Neural crest cell (in vitro differentiated cells): ENCODE data around the gene OGA. TPM values are rescaled to one million over a fixed set of nuclear protein-coding genes. Genes with fewer than 3 reads are reported as not detected.
"Not testable (repeated sequence)": the region's sequence is repeated elsewhere in the genome, so short reads cannot be mapped to it uniquely, and the experiment has no call there.

Experiments
- DNase-seq: peaks from one replicate; pipeline ENCODE4 v3.0.0; 2021; ENCODE audit warnings: low read depth, mixed read lengths, low spot score
- H3K27ac Mint-ChIP-seq: one replicate; pipeline ENCODE4 v1.8.0; 2021; ENCODE audit warnings: mild to moderate bottlenecking, mixed read lengths; ENCODE audit not compliant: unreplicated experiment
- H3K27me3 Mint-ChIP-seq: 2 replicates; pipeline ENCODE4 v1.8.0; 2021; ENCODE audit warnings: low read depth, mild to moderate bottlenecking, mixed read lengths
- H3K36me3 Mint-ChIP-seq: 2 replicates; pipeline ENCODE4 v1.8.0; 2021; ENCODE audit warnings: low read depth, mild to moderate bottlenecking, mixed read lengths
- H3K4me1 Mint-ChIP-seq: 2 replicates; pipeline ENCODE4 v1.8.0; 2021; ENCODE audit warnings: mixed read lengths
- H3K4me3 Mint-ChIP-seq: one replicate; pipeline ENCODE4 v1.8.0; 2021; ENCODE audit warnings: mild to moderate bottlenecking, mixed read lengths
- H3K9me3 Mint-ChIP-seq: 2 replicates; pipeline ENCODE4 v1.8.0; 2021; ENCODE audit warnings: mixed read lengths
- total RNA-seq: library from RNA; stranded (reverse); gene quantifications from 2 replicates; pipeline ENCODE4 v1.2.1, GENCODE V29; 2021
- TF ChIP-seq, protein P1 (sequence below): fragments of 200-600 bp; sonication (generic); conservative IDR thresholded peaks from 2 replicates; pipeline ENCODE4 v1.5.0; 2021; ENCODE audit warnings: antibody characterized with exemption, mild to moderate bottlenecking

The OGA gene
- total RNA-seq, 1 donor from 2014 or later = 102 TPM

DNA sequence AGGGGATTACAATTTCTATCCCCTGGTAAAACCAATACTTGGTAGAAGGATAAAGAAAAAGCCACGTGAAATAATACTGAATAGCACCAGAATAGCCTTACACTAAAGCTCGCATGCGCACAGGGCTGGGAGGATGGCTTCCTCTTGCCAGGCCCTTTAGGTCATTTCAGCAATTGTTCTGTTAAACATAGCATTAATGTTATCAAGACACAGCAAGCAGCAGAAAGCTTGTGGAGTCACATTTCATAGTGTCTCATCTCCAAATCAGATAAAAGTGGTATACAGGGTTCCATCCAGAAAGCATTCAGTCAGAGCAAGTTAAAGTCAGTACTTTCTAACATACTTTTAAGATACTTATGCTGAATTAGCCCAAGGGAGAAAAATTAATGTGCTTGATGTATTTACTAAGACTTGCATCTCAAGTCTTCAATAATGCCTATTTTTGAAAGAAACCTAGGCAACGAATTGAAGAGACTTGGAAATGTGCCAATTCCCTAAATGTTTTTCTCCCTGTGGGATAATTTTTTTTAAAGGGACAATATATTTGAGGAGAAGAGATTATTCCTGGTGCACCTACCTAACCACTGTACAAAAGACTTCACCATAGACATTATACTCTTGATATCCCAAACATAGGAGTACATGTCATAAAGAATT lies 20.7 kb downstream of the OGA start:
- no peak overlapping the region for H3K27ac Mint-ChIP-seq
- H3K4me3 Mint-ChIP-seq = no peak overlapping the region
- TF ChIP-seq, protein P1, sequence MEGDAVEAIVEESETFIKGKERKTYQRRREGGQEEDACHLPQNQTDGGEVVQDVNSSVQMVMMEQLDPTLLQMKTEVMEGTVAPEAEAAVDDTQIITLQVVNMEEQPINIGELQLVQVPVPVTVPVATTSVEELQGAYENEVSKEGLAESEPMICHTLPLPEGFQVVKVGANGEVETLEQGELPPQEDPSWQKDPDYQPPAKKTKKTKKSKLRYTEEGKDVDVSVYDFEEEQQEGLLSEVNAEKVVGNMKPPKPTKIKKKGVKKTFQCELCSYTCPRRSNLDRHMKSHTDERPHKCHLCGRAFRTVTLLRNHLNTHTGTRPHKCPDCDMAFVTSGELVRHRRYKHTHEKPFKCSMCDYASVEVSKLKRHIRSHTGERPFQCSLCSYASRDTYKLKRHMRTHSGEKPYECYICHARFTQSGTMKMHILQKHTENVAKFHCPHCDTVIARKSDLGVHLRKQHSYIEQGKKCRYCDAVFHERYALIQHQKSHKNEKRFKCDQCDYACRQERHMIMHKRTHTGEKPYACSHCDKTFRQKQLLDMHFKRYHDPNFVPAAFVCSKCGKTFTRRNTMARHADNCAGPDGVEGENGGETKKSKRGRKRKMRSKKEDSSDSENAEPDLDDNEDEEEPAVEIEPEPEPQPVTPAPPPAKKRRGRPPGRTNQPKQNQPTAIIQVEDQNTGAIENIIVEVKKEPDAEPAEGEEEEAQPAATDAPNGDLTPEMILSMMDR = no peak
- no peak for DNase-seq
- H3K27me3 Mint-ChIP-seq = no peaks in the 10 kb centered on the region
- no peaks in the 10 kb centered on the region for H3K4me1 Mint-ChIP-seq
- no peaks in the 10 kb centered on the region for H3K9me3 Mint-ChIP-seq
- H3K36me3 Mint-ChIP-seq = peaks cover 11% of the 10 kb centered on the region

DNA sequence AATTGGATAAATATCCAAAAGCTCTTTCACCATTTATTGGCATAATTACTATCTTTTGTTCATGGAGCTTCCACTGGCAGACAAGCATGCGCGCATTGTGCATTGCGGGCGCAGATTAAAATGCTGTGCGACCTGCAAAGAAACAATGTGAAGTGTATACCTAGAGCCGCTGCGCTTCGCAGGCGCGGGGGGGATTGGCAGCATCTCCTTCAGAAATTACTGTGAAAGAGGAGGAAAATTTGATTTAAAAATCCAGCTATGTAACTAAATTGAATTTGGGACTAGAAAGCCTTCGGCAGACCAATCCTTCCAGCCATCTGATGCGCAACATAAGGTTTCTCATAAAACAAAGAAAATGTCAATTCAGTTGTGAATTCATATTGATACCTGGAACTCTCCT lies 24.7 kb downstream of the OGA start:
- Mint-ChIP-seq H3K4me3 (no peak overlapping the region), H3K4me1 (no peaks in the 10 kb centered on the region), H3K36me3 (no peaks in the 10 kb centered on the region), H3K27ac (no peak overlapping the region), H3K9me3 (no peaks in the 10 kb centered on the region), H3K27me3 (no peaks in the 10 kb centered on the region)
- DNase-seq = no peak
- TF ChIP-seq, protein P1 = no peak

DNA sequence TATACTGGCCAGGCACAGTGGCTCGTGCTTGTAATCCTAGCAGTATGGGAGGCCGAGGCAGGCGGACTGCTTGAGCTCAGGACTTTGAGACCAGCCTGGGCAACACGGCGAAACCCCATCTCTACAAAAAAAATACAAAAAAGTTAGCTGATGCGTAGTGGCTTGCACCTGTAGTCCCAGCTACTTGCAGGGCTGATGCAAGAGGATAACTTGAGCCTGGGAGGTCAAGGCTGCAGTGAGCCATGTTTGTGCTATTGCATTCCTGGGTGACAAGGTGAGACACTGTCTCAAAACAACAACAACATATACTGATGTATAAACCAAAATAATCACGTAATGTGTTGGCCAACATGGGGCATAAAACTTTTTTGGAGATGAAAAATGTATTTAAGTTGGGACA lies 28.6 kb downstream of the OGA start:
- H3K27me3 Mint-ChIP-seq = no peaks in the 10 kb centered on the region
- no peak overlapping the region for H3K4me3 Mint-ChIP-seq
- peaks cover 7% of the 10 kb centered on the region for H3K36me3 Mint-ChIP-seq
- TF ChIP-seq, protein P1 = no peak
- H3K4me1 Mint-ChIP-seq = peaks cover 2% of the 10 kb centered on the region
- no peak for DNase-seq
- H3K9me3 Mint-ChIP-seq = no peaks in the 10 kb centered on the region
- H3K27ac Mint-ChIP-seq = no peak overlapping the region

DNA sequence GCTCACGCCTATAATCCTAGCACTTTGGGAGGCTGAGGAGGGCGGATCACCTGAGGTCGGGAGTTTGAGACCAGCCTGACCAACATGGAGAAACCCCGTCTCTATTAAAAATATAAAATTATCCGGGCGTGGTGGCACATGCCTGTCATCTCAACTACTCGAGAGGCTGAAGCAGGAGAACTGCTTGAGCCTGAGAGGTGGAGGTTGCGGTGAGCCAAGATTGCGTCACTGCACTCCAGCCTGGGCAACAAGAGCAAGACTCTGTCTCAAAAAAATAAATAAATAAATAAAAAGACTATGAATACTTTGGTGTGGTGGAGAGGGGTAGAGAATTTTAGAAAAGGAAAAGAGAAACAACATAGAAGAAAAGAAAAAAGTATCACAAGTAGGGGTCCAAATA lies 29.0 kb downstream of the OGA start:
- DNase-seq, H3K36me3 Mint-ChIP-seq, H3K27me3 Mint-ChIP-seq, H3K4me1 Mint-ChIP-seq, H3K27ac Mint-ChIP-seq, H3K4me3 Mint-ChIP-seq, H3K9me3 Mint-ChIP-seq: not testable (repeated sequence)

DNA sequence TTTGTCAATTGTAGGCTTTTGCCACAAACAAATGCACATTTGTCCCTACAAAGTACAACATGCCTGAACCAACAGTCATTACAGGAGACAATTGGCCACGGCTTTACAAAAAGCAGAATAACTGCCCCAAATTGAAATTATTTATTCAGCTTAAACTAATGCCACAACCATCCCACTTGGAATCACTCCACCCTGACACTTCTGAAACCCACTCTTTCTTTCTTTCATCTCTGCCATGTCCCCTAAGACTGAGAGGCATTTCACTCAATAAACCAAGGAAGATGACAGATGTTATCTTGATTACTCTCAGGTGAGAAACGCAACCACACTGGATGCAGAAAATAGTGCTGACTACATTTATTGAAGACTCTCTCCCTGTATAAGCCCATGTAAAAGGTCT lies 32.4 kb downstream of the OGA start:
- Mint-ChIP-seq H3K27ac (no peak overlapping the region), H3K9me3 (no peaks in the 10 kb centered on the region), H3K4me3 (peak overlapping the region; percentile 14), H3K36me3 (peaks cover 11% of the 10 kb centered on the region), H3K4me1 (peaks cover 34% of the 10 kb centered on the region), H3K27me3 (peaks cover 11% of the 10 kb centered on the region)
- DNase-seq = no peak
- TF ChIP-seq, protein P1 = no peak

DNA sequence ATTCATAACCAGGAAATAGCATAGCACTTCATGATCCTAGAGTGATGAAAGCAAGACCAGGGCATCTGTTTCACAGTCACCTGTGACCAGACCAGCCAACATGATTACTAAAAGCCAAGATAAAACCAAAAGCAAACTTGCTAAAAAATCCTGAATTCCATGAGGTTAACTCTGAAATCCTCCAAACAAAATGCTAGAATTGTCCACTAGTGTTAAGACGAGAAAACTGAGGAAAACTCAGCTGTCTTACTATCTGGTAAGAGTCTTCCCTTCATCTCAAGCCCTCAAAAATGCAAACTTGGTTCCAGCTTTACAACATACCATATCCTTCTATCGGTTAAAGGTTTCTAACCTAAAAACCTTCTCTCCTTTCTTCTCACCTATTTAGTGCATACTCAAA lies 33.7 kb downstream of the OGA start:
- Mint-ChIP-seq H3K27ac (no peak overlapping the region), H3K36me3 (peaks cover 11% of the 10 kb centered on the region)
- TF ChIP-seq, protein P1 = no peak

More for the DNA sequence above, 33.7 kb downstream of the OGA start:
- Mint-ChIP-seq H3K4me1 (peaks cover 34% of the 10 kb centered on the region), H3K9me3 (no peaks in the 10 kb centered on the region), H3K27me3 (peaks cover 21% of the 10 kb centered on the region), H3K4me3 (peak overlapping the region; percentile 97)
- no peak for DNase-seq
